Tibial artery (tissue), 4 donors: ENCODE results near the gene RARRES1.
A peak's percentile ranks its signal among the peaks of the same experiment; 100 is the strongest.

Experiments used
- DNase-seq, 2 donors: peaks; one replicate each; pipeline ENCODE4 v3.0.0-alpha.2; 2019
- H3K27ac ChIP-seq, 2 donors: fragments of 200-600 bp; sonication (generic) in 1 of 2; 1 replicate in 1 of 2; 2 replicates in 1 of 2; pipeline ENCODE4 v1.5.1; 2018 to 2019; ENCODE audit warnings: mild to moderate bottlenecking in 1 of 2
- H3K27me3 ChIP-seq, 2 donors: fragments of 200-600 bp; sonication (generic) in 1 of 2; one replicate each; pipeline versions ENCODE4 v1.5.1 to v1.6.0; 2016 to 2019
- H3K36me3 ChIP-seq, 3 donors: fragments of 200-600 bp; sonication (generic) in 2 of 3; one replicate each; pipeline ENCODE4 v1.5.1; 2016 to 2019; ENCODE audit warnings: mild to moderate bottlenecking in 2 of 3
- H3K4me1 ChIP-seq, 4 donors: fragments of 200-600 bp; sonication (generic) in 2 of 4; 1 replicate in 3 of 4; 2 replicates in 1 of 4; pipeline ENCODE4 v1.5.1; 2016 to 2019
- H3K4me3 ChIP-seq, 2 donors: fragments of 200-600 bp; sonication (generic) in 1 of 2; 1 replicate in 1 of 2; 2 replicates in 1 of 2; pipeline ENCODE4 v1.5.1; 2018 to 2019; ENCODE audit warnings: mild to moderate bottlenecking in 2 of 2
- H3K9me3 ChIP-seq, 3 donors: fragments of 200-600 bp; sonication (generic) in 1 of 3; one replicate each; pipeline ENCODE4 v1.5.1; 2016 to 2019
- CTCF ChIP-seq, 2 experiments: fragments of 200-600 bp in 1 of 2; fragments of 450-650 bp in 1 of 2; IDR thresholded peaks; one replicate each; pipeline ENCODE4 v1.5.1; 2017 to 2019; ENCODE audit warnings: antibody characterized with exemption in 2 of 2, mild to moderate bottlenecking in 1 of 2, moderate library complexity in 1 of 2
- intact Hi-C: fragments of 100-400 bp; cut with DNase I; formaldehyde crosslinking; loops from one replicate; pipeline ENCODE4 v1.15.0; 2023; ENCODE audit warnings: low total_unique reads

RARRES1 gene

GRCh38 chr3:158659454-158660237, 72.6 kb downstream of the RARRES1 start:
- DNase-seq: peak in 1 of 2 donors; percentile 67
- peaks cover 44 to 72% (median 67%) of the 10 kb centered on the region in 3 donors for H3K36me3 ChIP-seq
- no peaks in the 10 kb centered on the region for H3K27me3 ChIP-seq
- no peak overlapping the region for H3K4me3 ChIP-seq
- TF ChIP-seq CTCF (IDR thresholded peaks at IDR 0.05): peak; percentile 51 to 53
- no peaks in the 10 kb centered on the region for H3K4me1 ChIP-seq
- no peaks in the 10 kb centered on the region for H3K9me3 ChIP-seq
- H3K27ac ChIP-seq: no peak overlapping the region
- intact Hi-C loops: no loop called here

DNA sequence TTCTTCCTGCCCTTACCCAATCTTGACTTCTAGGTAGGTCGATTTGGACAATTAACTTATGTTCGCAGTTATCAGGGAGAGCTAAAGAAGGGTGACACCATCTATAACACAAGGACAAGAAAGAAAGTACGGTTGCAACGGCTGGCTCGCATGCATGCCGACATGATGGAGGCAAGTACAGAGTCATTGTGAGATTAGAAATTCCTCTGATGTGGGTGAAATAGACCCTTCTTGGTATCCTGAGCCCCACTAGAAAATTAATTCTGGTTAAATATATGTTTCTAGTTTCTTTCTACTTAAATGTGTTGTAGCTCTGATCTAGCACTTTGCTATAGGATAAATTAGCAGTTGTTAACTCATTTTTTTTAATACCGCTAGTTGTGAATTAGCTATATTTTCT, 73.4 kb downstream of the RARRES1 start:
- Histone ChIP-seq H3K27me3 (no peaks in the 10 kb centered on the region), H3K36me3 (peaks cover 43 to 72% (median 64%) of the 10 kb centered on the region in 3 donors), H3K9me3 (no peaks in the 10 kb centered on the region), H3K4me1 (no peaks in the 10 kb centered on the region), H3K4me3 (no peak overlapping the region), H3K27ac (no peak overlapping the region)
- intact Hi-C loops: no loop called here
- DNase-seq: no peak
- no peak for TF ChIP-seq CTCF (IDR thresholded peaks at IDR 0.05)

GRCh38 chr3:158652463-158652862, 79.8 kb downstream of the RARRES1 start:
- no peaks in the 10 kb centered on the region for H3K27me3 ChIP-seq
- no peak overlapping the region for H3K27ac ChIP-seq
- no peaks in the 10 kb centered on the region for H3K4me1 ChIP-seq
- DNase-seq: no peak
- intact Hi-C loops: no loop called here
- peaks cover 28 to 64% (median 62%) of the 10 kb centered on the region in 3 donors for H3K36me3 ChIP-seq
- TF ChIP-seq CTCF (IDR thresholded peaks at IDR 0.05): no peak
- no peak overlapping the region for H3K4me3 ChIP-seq
- H3K9me3 ChIP-seq: no peaks in the 10 kb centered on the region

DNA sequence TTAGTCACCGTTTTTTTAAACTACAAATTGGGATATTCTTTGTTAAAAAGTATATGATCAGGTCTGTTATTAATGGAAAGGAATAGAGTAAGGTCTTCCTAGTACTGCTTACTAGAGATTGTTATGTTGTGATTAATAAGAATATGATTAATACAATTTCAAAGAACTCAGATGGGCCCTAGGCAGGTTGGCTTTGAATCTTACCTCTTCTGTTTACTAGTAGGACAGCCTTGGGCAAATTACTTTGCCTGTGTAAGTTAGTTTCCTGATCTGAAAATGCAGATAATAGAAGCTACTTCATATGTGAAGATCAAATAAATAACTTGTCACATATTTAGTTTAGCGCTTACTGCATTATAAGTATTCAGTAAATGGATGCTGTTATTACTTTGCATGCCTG, 81.1 kb downstream of the RARRES1 start:
- H3K4me1 ChIP-seq: peaks cover 0 to 5% (median 3%) of the 10 kb centered on the region in 4 donors

GRCh38 chr3:158649791-158650190, 82.5 kb downstream of the RARRES1 start:
- DNase-seq: no peak
- TF ChIP-seq CTCF (IDR thresholded peaks at IDR 0.05): no peak
- Histone ChIP-seq H3K36me3 (peaks cover 17 to 45% (median 43%) of the 10 kb centered on the region in 3 donors), H3K27ac (no peak overlapping the region), H3K4me3 (no peak overlapping the region), H3K4me1 (peaks cover 0 to 18% (median 14%) of the 10 kb centered on the region in 4 donors), H3K27me3 (no peaks in the 10 kb centered on the region), H3K9me3 (no peaks in the 10 kb centered on the region)
- intact Hi-C loops: no loop called here

More for the DNA sequence above, 81.1 kb downstream of the RARRES1 start:
- Histone ChIP-seq H3K36me3 (peaks cover 22 to 59% (median 57%) of the 10 kb centered on the region in 3 donors), H3K9me3 (no peaks in the 10 kb centered on the region), H3K27ac (no peak overlapping the region), H3K4me3 (no peak overlapping the region), H3K27me3 (no peaks in the 10 kb centered on the region)
- no peak for TF ChIP-seq CTCF (IDR thresholded peaks at IDR 0.05)
- no peak for DNase-seq
- intact Hi-C loops: no loop called here
